WTC11 (cell line): ENCODE data around the gene PKMYT1. TPM values are rescaled to one million over a fixed set of nuclear protein-coding genes. Genes with fewer than 3 reads are reported as not detected.
"Not testable (repeated sequence)": the region's sequence is repeated elsewhere in the genome, so short reads cannot be mapped to it uniquely, and the experiment has no call there.

Experiments used
- ATAC-seq: fragments of 200-7000 bp; cut with Tn5 transposase; 2 replicates; pipeline ENCODE4 v1.10.0; 2021; ENCODE audit warnings: mild to moderate bottlenecking, moderate library complexity
- CTCF ChIA-PET: fragments of 300-600 bp; sonication (Branson Sonifier 250); formaldehyde crosslinking; loops from one replicate; lab custom pipeline; 2021; ENCODE audit warnings: antibody characterized with exemption; lab: Charles Lee
- POLR2A ChIA-PET: fragments of 350-600 bp; sonication (Branson Sonifier 250); formaldehyde crosslinking; loops from one replicate; lab custom pipeline; 2021; ENCODE audit warnings: antibody characterized with exemption; lab: Charles Lee
- DNase-seq: peaks from one replicate; pipeline ENCODE4 v3.0.0; 2021; ENCODE audit warnings: low spot score
- H3K27ac Mint-ChIP-seq: 2 replicates; pipeline ENCODE4 v1.8.0; 2021; ENCODE audit warnings: mixed read lengths
- H3K27me3 Mint-ChIP-seq: 2 replicates; pipeline ENCODE4 v1.8.0; 2021; ENCODE audit warnings: low read depth, mild to moderate bottlenecking, moderate library complexity, mixed read lengths
- H3K36me3 Mint-ChIP-seq: 2 replicates; pipeline ENCODE4 v1.8.0; 2021; ENCODE audit warnings: mixed read lengths
- H3K4me1 Mint-ChIP-seq: 2 replicates; pipeline ENCODE4 v1.8.0; 2022; ENCODE audit warnings: mixed read lengths
- H3K4me3 Mint-ChIP-seq: 2 replicates; pipeline ENCODE4 v1.8.0; 2021; ENCODE audit warnings: mild to moderate bottlenecking, moderate library complexity, mixed read lengths
- H3K9me3 Mint-ChIP-seq: 2 replicates; pipeline ENCODE4 v1.8.0; 2021; ENCODE audit warnings: mixed read lengths
- CBFB ChIP-seq: sonication (generic); formaldehyde crosslinking; IDR thresholded peaks from 2 replicates; pipeline ENCODE4 v1.8.1; 2022; ENCODE audit warnings: mild to moderate bottlenecking, low read depth, missing genetic modification reagents
- CDX4 ChIP-seq: fragments of 250-450 bp; sonication (Bioruptor Pico); IDR thresholded peaks from 2 replicates; pipeline ENCODE4 v1.9.0; 2021; ENCODE audit warnings: moderate library complexity, mild to moderate bottlenecking, inconsistent platforms, borderline replicate concordance
- ELF4 ChIP-seq: sonication (generic); formaldehyde crosslinking; IDR thresholded peaks from 2 replicates; pipeline ENCODE4 v1.8.1; 2022; ENCODE audit warnings: low read depth, mild to moderate bottlenecking, moderate library complexity, missing genetic modification reagents
- FOXK1 ChIP-seq: sonication (generic); formaldehyde crosslinking; IDR thresholded peaks from 2 replicates; pipeline ENCODE4 v1.8.0; 2022; ENCODE audit warnings: mild to moderate bottlenecking, moderate library complexity, missing genetic modification reagents
- JUN ChIP-seq: sonication (generic); formaldehyde crosslinking; IDR thresholded peaks from 2 replicates; pipeline ENCODE4 v1.8.0; 2023; ENCODE audit warnings: mild to moderate bottlenecking, missing genetic modification reagents
- NFATC4 ChIP-seq: fragments of 250-450 bp; sonication (Bioruptor Pico); IDR thresholded peaks from 2 replicates; pipeline ENCODE4 v1.9.0; 2021; ENCODE audit warnings: mild to moderate bottlenecking
- SMAD4 ChIP-seq: sonication (generic); formaldehyde crosslinking; IDR thresholded peaks from 2 replicates; pipeline ENCODE4 v1.8.0; 2022; ENCODE audit warnings: mild to moderate bottlenecking, missing genetic modification reagents
- SP1 ChIP-seq: sonication (generic); formaldehyde crosslinking; conservative IDR thresholded peaks from 2 replicates; pipeline ENCODE4 v1.8.1; 2022; ENCODE audit warnings: missing genetic modification reagents
- TP53 ChIP-seq: sonication (generic); formaldehyde crosslinking; IDR thresholded peaks from 2 replicates; pipeline ENCODE4 v1.8.1; 2023; ENCODE audit warnings: mild to moderate bottlenecking, missing genetic modification reagents
- ZNF121 ChIP-seq: sonication (generic); formaldehyde crosslinking; IDR thresholded peaks from 2 replicates; pipeline ENCODE4 v1.8.0; 2023; ENCODE audit warnings: missing genetic modification reagents
- ZNF532 ChIP-seq: fragments of 250-450 bp; sonication (Bioruptor Pico); IDR thresholded peaks from 2 replicates; pipeline ENCODE4 v1.9.0; 2021; ENCODE audit warnings: mild to moderate bottlenecking, borderline replicate concordance
- total RNA-seq: library from RNA; stranded (reverse); gene quantifications from 3 replicates; pipeline ENCODE4 v1.2.3, GENCODE V29; 2021
- TF ChIP-seq, protein P1 (sequence below): sonication (generic); formaldehyde crosslinking; IDR thresholded peaks from 2 replicates; pipeline ENCODE4 v1.8.0; 2022; ENCODE audit warnings: mild to moderate bottlenecking, missing genetic modification reagents
- TF ChIP-seq, protein P2 (sequence below): sonication (generic); formaldehyde crosslinking; IDR thresholded peaks from 2 replicates; pipeline ENCODE4 v1.8.1; 2022; ENCODE audit warnings: mild to moderate bottlenecking, moderate library complexity, missing genetic modification reagents
- TF ChIP-seq, protein P3 (sequence below): fragments of 250-450 bp; sonication (Bioruptor Pico); IDR thresholded peaks from 2 replicates; pipeline ENCODE4 v1.9.0; 2021; ENCODE audit warnings: mild to moderate bottlenecking
- TF ChIP-seq, protein P4 (sequence below): sonication (generic); formaldehyde crosslinking; IDR thresholded peaks from 2 replicates; pipeline ENCODE4 v1.8.0; 2023; ENCODE audit warnings: missing genetic modification reagents, mild to moderate bottlenecking, borderline replicate concordance
- TF ChIP-seq, protein P5 (sequence below): sonication (generic); formaldehyde crosslinking; IDR thresholded peaks from 2 replicates; pipeline ENCODE4 v1.8.0; 2022; ENCODE audit warnings: missing genetic modification reagents

PKMYT1 gene
- total RNA-seq, 1 experiment from 2014 or later: 120 TPM

DNA sequence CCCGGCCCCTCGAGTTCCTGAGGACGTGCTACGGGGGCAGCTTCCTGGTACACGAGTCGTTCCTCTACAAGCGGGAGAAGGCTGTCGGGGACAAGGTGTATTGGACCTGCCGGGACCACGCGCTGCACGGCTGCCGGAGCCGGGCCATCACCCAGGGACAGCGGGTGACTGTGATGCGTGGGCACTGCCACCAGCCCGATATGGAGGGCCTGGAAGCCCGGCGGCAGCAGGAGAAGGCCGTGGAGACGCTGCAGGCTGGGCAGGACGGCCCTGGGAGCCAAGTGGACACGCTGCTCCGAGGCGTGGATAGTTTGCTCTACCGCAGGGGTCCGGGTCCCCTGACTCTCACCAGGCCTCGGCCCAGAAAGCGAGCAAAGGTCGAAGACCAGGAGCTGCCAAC lies 47.1 kb downstream of the PKMYT1 start:
- POLR2A ChIA-PET: no interaction called here
- no peak overlapping the region for H3K27ac Mint-ChIP-seq
- no peaks in the 10 kb centered on the region for H3K36me3 Mint-ChIP-seq
- ATAC-seq: no peak
- H3K4me3 Mint-ChIP-seq: no peak overlapping the region
- no peak for DNase-seq
- no peaks in the 10 kb centered on the region for H3K27me3 Mint-ChIP-seq
- TF ChIP-seq TP53 (CRISPR knock-in tag) (no peak), NFATC4 (no peak), ZNF532 (no peak), SMAD4 (CRISPR knock-in tag) (no peak), FOXK1 (CRISPR knock-in tag) (no peak), CBFB (CRISPR knock-in tag) (no peak), CDX4 (no peak), SP1 (CRISPR knock-in tag) (no peak)
- TF ChIP-seq, protein P1, sequence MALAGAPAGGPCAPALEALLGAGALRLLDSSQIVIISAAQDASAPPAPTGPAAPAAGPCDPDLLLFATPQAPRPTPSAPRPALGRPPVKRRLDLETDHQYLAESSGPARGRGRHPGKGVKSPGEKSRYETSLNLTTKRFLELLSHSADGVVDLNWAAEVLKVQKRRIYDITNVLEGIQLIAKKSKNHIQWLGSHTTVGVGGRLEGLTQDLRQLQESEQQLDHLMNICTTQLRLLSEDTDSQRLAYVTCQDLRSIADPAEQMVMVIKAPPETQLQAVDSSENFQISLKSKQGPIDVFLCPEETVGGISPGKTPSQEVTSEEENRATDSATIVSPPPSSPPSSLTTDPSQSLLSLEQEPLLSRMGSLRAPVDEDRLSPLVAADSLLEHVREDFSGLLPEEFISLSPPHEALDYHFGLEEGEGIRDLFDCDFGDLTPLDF: no peak
- TF ChIP-seq, protein P2, sequence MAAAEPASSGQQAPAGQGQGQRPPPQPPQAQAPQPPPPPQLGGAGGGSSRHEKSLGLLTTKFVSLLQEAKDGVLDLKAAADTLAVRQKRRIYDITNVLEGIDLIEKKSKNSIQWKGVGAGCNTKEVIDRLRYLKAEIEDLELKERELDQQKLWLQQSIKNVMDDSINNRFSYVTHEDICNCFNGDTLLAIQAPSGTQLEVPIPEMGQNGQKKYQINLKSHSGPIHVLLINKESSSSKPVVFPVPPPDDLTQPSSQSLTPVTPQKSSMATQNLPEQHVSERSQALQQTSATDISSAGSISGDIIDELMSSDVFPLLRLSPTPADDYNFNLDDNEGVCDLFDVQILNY (CRISPR knock-in tag): no peak
- TF ChIP-seq, all 79 proteins: peak for 0
- peaks cover 11% of the 10 kb centered on the region for H3K4me1 Mint-ChIP-seq
- no peaks in the 10 kb centered on the region for H3K9me3 Mint-ChIP-seq
- CTCF ChIA-PET: interaction anchor here (0.5 kb wide), 1 partner anchor 28 kb away, joined by 3 read pairs; no protein-coding TSS in a partner anchor

DNA sequence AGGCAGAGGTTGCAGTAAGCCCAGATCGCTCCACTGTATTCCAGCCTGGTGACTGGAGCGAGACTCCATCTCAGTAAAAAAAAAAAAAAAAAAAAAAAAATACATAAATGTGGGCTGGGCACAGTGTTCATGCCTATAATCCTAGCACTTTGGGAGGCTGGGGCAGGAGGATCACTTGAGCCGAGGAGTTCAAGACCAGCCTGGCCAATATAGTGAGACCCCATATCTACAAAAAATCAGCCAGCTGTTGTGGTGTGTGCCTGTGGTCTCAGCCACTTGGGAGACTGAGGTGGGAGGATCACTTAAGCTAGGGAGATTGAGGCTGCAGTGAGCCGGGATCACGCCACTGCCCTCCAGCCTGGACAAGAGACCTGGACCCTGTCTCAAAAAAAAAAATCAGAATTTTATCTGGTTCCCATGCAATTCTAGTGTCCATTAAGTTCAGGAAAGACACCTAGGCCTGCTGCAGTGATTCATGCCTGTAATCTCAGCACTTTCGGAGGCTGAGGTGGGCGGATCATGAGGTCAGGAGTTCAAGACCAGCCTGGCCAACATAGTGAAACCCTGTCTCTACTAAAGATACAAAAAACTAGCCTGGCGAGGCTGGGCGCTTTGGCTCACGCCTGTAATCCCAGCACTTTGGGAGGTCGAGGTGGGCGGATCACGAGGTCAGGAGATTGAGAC lies 48.9 kb downstream of the PKMYT1 start:
- H3K27me3 Mint-ChIP-seq, H3K9me3 Mint-ChIP-seq, H3K4me3 Mint-ChIP-seq, DNase-seq, ATAC-seq, H3K36me3 Mint-ChIP-seq, H3K27ac Mint-ChIP-seq, POLR2A ChIA-PET: not testable (repeated sequence)
- CTCF ChIA-PET: interaction anchor here (0.8 to 1.1 kb wide), 2 partner anchors 9 to 28 kb away, joined by 3 to 8 read pairs; no protein-coding TSS in a partner anchor
- TF ChIP-seq ZNF121 (CRISPR knock-in tag): peak; percentile 60; the same call in 1 of the 2 replicates
- peaks cover 28% of the 10 kb centered on the region for H3K4me1 Mint-ChIP-seq

DNA sequence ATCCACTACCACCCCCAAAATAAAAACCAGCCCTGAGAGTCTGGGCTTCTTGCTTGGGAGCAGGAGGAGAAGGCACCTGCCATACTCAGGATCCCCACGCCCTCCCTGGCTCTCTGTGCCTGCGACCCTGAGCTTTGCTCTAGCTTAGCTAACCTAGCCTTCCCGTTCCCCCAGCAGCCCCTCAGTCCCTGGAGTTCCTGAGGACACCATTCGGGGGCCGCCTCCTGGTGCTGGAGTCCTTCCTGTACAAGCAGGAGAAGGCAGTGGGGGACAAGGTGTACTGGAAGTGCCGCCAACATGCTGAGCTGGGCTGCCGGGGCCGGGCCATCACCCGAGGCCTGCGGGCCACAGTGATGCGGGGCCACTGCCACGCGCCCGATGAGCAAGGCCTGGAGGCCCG lies 50.0 kb downstream of the PKMYT1 start:
- Mint-ChIP-seq H3K27me3 (peaks cover 9% of the 10 kb centered on the region), H3K27ac (no peak overlapping the region), H3K4me1 (peaks cover 33% of the 10 kb centered on the region), H3K9me3 (peaks cover 9% of the 10 kb centered on the region), H3K4me3 (no peak overlapping the region), H3K36me3 (0 out of 2 replicates have a peak, but pooled peaks cover 3% of the 10 kb centered on the region)
- TF ChIP-seq ELF4 (CRISPR knock-in tag) (no peak), JUN (no peak)
- TF ChIP-seq, protein P3, sequence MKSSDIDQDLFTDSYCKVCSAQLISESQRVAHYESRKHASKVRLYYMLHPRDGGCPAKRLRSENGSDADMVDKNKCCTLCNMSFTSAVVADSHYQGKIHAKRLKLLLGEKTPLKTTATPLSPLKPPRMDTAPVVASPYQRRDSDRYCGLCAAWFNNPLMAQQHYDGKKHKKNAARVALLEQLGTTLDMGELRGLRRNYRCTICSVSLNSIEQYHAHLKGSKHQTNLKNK: no peak
- TF ChIP-seq, protein P4, sequence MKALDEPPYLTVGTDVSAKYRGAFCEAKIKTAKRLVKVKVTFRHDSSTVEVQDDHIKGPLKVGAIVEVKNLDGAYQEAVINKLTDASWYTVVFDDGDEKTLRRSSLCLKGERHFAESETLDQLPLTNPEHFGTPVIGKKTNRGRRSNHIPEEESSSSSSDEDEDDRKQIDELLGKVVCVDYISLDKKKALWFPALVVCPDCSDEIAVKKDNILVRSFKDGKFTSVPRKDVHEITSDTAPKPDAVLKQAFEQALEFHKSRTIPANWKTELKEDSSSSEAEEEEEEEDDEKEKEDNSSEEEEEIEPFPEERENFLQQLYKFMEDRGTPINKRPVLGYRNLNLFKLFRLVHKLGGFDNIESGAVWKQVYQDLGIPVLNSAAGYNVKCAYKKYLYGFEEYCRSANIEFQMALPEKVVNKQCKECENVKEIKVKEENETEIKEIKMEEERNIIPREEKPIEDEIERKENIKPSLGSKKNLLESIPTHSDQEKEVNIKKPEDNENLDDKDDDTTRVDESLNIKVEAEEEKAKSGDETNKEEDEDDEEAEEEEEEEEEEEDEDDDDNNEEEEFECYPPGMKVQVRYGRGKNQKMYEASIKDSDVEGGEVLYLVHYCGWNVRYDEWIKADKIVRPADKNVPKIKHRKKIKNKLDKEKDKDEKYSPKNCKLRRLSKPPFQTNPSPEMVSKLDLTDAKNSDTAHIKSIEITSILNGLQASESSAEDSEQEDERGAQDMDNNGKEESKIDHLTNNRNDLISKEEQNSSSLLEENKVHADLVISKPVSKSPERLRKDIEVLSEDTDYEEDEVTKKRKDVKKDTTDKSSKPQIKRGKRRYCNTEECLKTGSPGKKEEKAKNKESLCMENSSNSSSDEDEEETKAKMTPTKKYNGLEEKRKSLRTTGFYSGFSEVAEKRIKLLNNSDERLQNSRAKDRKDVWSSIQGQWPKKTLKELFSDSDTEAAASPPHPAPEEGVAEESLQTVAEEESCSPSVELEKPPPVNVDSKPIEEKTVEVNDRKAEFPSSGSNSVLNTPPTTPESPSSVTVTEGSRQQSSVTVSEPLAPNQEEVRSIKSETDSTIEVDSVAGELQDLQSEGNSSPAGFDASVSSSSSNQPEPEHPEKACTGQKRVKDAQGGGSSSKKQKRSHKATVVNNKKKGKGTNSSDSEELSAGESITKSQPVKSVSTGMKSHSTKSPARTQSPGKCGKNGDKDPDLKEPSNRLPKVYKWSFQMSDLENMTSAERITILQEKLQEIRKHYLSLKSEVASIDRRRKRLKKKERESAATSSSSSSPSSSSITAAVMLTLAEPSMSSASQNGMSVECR (CRISPR knock-in tag): no peak
- TF ChIP-seq, protein P5, sequence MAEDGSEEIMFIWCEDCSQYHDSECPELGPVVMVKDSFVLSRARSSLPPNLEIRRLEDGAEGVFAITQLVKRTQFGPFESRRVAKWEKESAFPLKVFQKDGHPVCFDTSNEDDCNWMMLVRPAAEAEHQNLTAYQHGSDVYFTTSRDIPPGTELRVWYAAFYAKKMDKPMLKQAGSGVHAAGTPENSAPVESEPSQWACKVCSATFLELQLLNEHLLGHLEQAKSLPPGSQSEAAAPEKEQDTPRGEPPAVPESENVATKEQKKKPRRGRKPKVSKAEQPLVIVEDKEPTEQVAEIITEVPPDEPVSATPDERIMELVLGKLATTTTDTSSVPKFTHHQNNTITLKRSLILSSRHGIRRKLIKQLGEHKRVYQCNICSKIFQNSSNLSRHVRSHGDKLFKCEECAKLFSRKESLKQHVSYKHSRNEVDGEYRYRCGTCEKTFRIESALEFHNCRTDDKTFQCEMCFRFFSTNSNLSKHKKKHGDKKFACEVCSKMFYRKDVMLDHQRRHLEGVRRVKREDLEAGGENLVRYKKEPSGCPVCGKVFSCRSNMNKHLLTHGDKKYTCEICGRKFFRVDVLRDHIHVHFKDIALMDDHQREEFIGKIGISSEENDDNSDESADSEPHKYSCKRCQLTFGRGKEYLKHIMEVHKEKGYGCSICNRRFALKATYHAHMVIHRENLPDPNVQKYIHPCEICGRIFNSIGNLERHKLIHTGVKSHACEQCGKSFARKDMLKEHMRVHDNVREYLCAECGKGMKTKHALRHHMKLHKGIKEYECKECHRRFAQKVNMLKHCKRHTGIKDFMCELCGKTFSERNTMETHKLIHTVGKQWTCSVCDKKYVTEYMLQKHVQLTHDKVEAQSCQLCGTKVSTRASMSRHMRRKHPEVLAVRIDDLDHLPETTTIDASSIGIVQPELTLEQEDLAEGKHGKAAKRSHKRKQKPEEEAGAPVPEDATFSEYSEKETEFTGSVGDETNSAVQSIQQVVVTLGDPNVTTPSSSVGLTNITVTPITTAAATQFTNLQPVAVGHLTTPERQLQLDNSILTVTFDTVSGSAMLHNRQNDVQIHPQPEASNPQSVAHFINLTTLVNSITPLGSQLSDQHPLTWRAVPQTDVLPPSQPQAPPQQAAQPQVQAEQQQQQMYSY (CRISPR knock-in tag): no peak
- CTCF ChIA-PET: interaction anchor here (0.5 to 1.2 kb wide), 3 partner anchors 22 to 91 kb away, joined by 3 to 4 read pairs (median 4); no protein-coding TSS in a partner anchor
- no peak for DNase-seq
- POLR2A ChIA-PET: no interaction called here
- ATAC-seq: no peak
